ENCODE data around the gene ADGRE2.

DNA sequence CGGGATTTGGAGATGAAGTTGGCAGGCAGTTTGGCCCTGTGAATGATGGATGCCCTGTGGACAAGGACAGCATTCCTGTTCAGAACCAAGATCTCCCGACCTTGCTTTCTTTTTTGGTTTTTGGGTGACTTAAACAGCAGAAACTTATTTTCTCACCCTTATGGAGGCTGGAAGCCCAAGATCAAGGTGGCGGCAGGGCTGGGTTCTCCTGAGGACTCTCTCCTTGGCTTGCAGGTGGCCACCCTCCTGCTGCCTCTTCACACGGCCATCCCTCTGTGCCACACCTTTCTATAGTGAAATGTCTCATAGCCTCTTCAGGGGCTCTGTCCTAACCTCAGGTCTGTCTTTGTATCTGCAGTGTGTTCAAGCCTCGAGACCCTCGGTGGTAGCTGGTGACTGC lies 74.5 kb downstream of the ADGRE2 start:
- no peak for TF ChIP-seq YY1 (IDR thresholded peaks at IDR 0.05)
- no peak for TF ChIP-seq CTCF (IDR thresholded peaks at IDR 0.05; ENCODE audit: low read depth, low read length, missing input control)
- TF ChIP-seq, protein P1, sequence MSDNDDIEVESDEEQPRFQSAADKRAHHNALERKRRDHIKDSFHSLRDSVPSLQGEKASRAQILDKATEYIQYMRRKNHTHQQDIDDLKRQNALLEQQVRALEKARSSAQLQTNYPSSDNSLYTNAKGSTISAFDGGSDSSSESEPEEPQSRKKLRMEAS (IDR thresholded peaks at IDR 0.05) = no peak
